ENCODE measurements around the gene MSH2.

DNA sequence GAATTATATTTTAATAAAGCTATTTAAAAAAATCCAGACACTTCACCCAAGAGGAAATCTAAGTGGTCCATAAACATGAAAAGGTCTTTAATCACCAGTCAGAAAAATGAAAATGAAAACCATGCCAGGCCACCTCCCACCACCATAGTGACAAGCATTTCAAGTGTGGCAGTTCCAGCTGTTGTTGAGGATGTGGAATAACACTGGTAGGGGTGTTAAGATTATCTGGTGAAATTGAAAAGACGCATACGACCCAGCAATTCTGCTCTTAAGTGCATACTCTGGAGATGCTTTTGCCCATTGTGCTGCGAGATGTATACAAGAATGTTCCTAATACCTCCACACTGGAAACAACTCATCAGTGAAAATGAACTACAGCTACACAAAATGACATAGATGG lies 82.2 kb downstream of the MSH2 start:
- TF ChIP-seq EZH2 (IDR thresholded peaks at IDR 0.05; ENCODE audit: borderline replicate concordance, low read depth, low read length, severe bottlenecking): no peak
- TF ChIP-seq, protein P1, sequence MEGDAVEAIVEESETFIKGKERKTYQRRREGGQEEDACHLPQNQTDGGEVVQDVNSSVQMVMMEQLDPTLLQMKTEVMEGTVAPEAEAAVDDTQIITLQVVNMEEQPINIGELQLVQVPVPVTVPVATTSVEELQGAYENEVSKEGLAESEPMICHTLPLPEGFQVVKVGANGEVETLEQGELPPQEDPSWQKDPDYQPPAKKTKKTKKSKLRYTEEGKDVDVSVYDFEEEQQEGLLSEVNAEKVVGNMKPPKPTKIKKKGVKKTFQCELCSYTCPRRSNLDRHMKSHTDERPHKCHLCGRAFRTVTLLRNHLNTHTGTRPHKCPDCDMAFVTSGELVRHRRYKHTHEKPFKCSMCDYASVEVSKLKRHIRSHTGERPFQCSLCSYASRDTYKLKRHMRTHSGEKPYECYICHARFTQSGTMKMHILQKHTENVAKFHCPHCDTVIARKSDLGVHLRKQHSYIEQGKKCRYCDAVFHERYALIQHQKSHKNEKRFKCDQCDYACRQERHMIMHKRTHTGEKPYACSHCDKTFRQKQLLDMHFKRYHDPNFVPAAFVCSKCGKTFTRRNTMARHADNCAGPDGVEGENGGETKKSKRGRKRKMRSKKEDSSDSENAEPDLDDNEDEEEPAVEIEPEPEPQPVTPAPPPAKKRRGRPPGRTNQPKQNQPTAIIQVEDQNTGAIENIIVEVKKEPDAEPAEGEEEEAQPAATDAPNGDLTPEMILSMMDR (IDR thresholded peaks at IDR 0.05; ENCODE audit: extremely low read depth in 1 of 2, insufficient read depth in 1 of 2, low read depth in 1 of 2, low read length in 2 of 2): no peak
- no peak for TF ChIP-seq POLR2AphosphoS5 (IDR thresholded peaks at IDR 0.05; ENCODE audit: insufficient read depth, low read depth, low read length)
- no peak for TF ChIP-seq POLR2A (IDR thresholded peaks at IDR 0.05; ENCODE audit: low read depth, low read length)
- TF ChIP-seq, protein P2, sequence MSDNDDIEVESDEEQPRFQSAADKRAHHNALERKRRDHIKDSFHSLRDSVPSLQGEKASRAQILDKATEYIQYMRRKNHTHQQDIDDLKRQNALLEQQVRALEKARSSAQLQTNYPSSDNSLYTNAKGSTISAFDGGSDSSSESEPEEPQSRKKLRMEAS (IDR thresholded peaks at IDR 0.05; ENCODE audit: insufficient read depth, insufficient read length): no peak
- no peak for TF ChIP-seq MYC (IDR thresholded peaks at IDR 0.05; ENCODE audit: low read depth, low read length)
- no peak for TF ChIP-seq GATA2 (IDR thresholded peaks at IDR 0.05; ENCODE audit: insufficient read depth, insufficient read length, low read depth, low read length)
- no peak for TF ChIP-seq FOS (IDR thresholded peaks at IDR 0.05; ENCODE audit: borderline replicate concordance, insufficient read depth, low read length)
- TF ChIP-seq JUN (IDR thresholded peaks at IDR 0.05; ENCODE audit: borderline replicate concordance, insufficient read depth, insufficient read length, low read depth): no peak
